SK-N-SH treated with all-trans-retinoic acid at 6 μM for 48 hours (cell line): ENCODE results near the gene C9orf43.
"Not testable (repeated sequence)": the region's sequence is repeated elsewhere in the genome, so short reads cannot be mapped to it uniquely, and the experiment has no call there.

ENCODE experiments used
- ATAC-seq: fragments of 200-7000 bp; cut with Tn5 transposase; 3 replicates; pipeline ENCODE4 v1.9.1; 2020; ENCODE audit warnings: mild to moderate bottlenecking, moderate library complexity
- ARNTL ChIP-seq: fragments of 450-650 bp; formaldehyde crosslinking; IDR thresholded peaks from 2 replicates; pipeline ENCODE4 v1.5.0; 2020; ENCODE audit warnings: low read depth, mild to moderate bottlenecking, moderate library complexity, borderline replicate concordance
- BACH2 ChIP-seq: fragments of 250-450 bp; sonication (Bioruptor Pico); IDR thresholded peaks from 2 replicates; pipeline ENCODE4 v1.9.0; 2021; ENCODE audit warnings: mild to moderate bottlenecking, borderline replicate concordance
- CSDC2 ChIP-seq: fragments of 250-450 bp; sonication (Bioruptor Pico); IDR thresholded peaks from 2 replicates; pipeline ENCODE4 v1.5.0; 2020; ENCODE audit warnings: mild to moderate bottlenecking, moderate library complexity
- ESRRG ChIP-seq: fragments of 250-450 bp; sonication (Bioruptor Pico); IDR thresholded peaks from 2 replicates; pipeline ENCODE4 v1.6.1; 2021; ENCODE audit warnings: mild to moderate bottlenecking
- GLIS3 ChIP-seq: fragments of 250-450 bp; sonication (Bioruptor Pico); IDR thresholded peaks from 2 replicates; pipeline ENCODE4 v1.5.0; 2020; ENCODE audit warnings: mild to moderate bottlenecking, moderate library complexity
- ISL1 ChIP-seq: fragments of 250-450 bp; sonication (Bioruptor Pico); IDR thresholded peaks from 2 replicates; pipeline ENCODE4 v2.1.2; 2022; ENCODE audit warnings: mild to moderate bottlenecking, moderate library complexity
- PPARA ChIP-seq: fragments of 250-450 bp; sonication (Bioruptor Pico); IDR thresholded peaks from 2 replicates; pipeline ENCODE4 v1.5.0; 2020; ENCODE audit warnings: mild to moderate bottlenecking, borderline replicate concordance
- RARB ChIP-seq: fragments of 250-450 bp; sonication (Bioruptor Pico); IDR thresholded peaks from 2 replicates; pipeline ENCODE4 v1.8.0; 2021; ENCODE audit warnings: mild to moderate bottlenecking, moderate library complexity
- SNAI2 ChIP-seq: fragments of 250-450 bp; sonication (Bioruptor Pico); IDR thresholded peaks from 2 replicates; pipeline ENCODE4 v1.5.0; 2020; ENCODE audit warnings: mild to moderate bottlenecking, moderate library complexity
- TCF4 ChIP-seq: fragments of 250-450 bp; sonication (Bioruptor Pico); IDR thresholded peaks from 2 replicates; pipeline ENCODE4 v1.8.0; 2021; ENCODE audit warnings: mild to moderate bottlenecking, moderate library complexity, borderline replicate concordance
- TOX ChIP-seq: fragments of 250-450 bp; sonication (Bioruptor Pico); IDR thresholded peaks from 2 replicates; pipeline ENCODE4 v1.8.0; 2021; ENCODE audit warnings: mild to moderate bottlenecking, moderate library complexity, borderline replicate concordance
- ZC3H10 ChIP-seq: fragments of 250-450 bp; sonication (Bioruptor Pico); IDR thresholded peaks from 2 replicates; pipeline ENCODE4 v1.5.1; 2021; ENCODE audit warnings: mild to moderate bottlenecking, moderate library complexity
- ZFP3 ChIP-seq: fragments of 250-450 bp; sonication (Bioruptor Pico); IDR thresholded peaks from 2 replicates; pipeline ENCODE4 v1.5.0; 2020; ENCODE audit warnings: mild to moderate bottlenecking, moderate library complexity
- ZFP30 ChIP-seq: fragments of 450-650 bp; formaldehyde crosslinking; IDR thresholded peaks from 2 replicates; pipeline ENCODE4 v1.5.0; 2022; ENCODE audit warnings: mild to moderate bottlenecking, moderate library complexity
- ZNF565 ChIP-seq: fragments of 450-650 bp; formaldehyde crosslinking; conservative IDR thresholded peaks from 2 replicates; pipeline ENCODE4 v1.5.0; 2020; ENCODE audit warnings: low read depth, mild to moderate bottlenecking, moderate library complexity
- ZNF70 ChIP-seq: fragments of 450-650 bp; formaldehyde crosslinking; IDR thresholded peaks from 2 replicates; pipeline ENCODE4 v1.5.0; 2020; ENCODE audit warnings: mild to moderate bottlenecking, moderate library complexity
- ZNF8 ChIP-seq: fragments of 450-650 bp; formaldehyde crosslinking; IDR thresholded peaks from 2 replicates; pipeline ENCODE4 v1.5.0; 2020; ENCODE audit warnings: mild to moderate bottlenecking, moderate library complexity
- TF ChIP-seq, protein P1 (sequence below): fragments of 250-450 bp; sonication (Bioruptor Pico); IDR thresholded peaks from 2 replicates; pipeline ENCODE4 v1.8.0; 2020; ENCODE audit warnings: mild to moderate bottlenecking, moderate library complexity, borderline replicate concordance
- TF ChIP-seq, protein P2 (sequence below): fragments of 250-450 bp; sonication (Bioruptor Pico); IDR thresholded peaks from 2 replicates; pipeline ENCODE4 v1.8.0; 2021; ENCODE audit warnings: low read depth, mild to moderate bottlenecking, moderate library complexity, borderline replicate concordance
- TF ChIP-seq, protein P3 (sequence below): fragments of 250-450 bp; sonication (Bioruptor Pico); IDR thresholded peaks from 2 replicates; pipeline ENCODE4 v1.5.1; 2021; ENCODE audit warnings: mild to moderate bottlenecking, moderate library complexity
- TF ChIP-seq, protein P4 (sequence below): fragments of 250-450 bp; sonication (Bioruptor Pico); IDR thresholded peaks from 2 replicates; pipeline ENCODE4 v1.5.0; 2020; ENCODE audit warnings: mild to moderate bottlenecking, moderate library complexity

The C9orf43 gene

DNA sequence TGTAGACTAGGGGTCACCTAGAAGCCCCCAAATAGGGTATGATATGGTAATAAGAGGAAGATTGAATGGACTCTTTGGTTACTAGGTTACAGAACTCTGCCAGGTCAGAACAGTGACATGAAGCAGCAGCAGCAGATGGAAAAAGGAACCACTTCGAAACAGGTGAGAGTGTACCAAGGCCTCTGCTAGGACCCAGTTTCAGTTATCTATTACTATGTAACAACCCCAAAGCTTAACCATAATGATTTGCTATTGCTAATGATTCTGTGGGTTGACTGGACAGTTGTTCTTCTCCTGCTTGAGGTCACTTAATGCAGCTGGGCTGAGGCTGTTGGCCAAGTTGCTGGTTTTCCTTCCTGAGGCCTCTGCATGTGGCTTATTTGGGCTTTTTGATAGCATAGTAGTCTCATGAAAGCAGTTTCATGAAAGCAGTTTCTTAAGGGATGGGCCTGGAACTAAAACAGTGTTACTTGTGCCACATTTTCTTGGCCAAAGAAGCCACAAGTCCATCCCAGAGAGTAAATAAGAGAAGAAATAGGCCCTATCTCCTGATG is 17.6 kb downstream of the C9orf43 start:
- no peak for ATAC-seq
- TF ChIP-seq ZNF8 (no peak), ESRRG (CRISPR knock-in tag) (no peak), ZNF565 (no peak), CSDC2 (CRISPR knock-in tag) (no peak), TCF4 (CRISPR knock-in tag) (no peak), ZFP3 (CRISPR knock-in tag) (no peak)
- TF ChIP-seq, protein P1, sequence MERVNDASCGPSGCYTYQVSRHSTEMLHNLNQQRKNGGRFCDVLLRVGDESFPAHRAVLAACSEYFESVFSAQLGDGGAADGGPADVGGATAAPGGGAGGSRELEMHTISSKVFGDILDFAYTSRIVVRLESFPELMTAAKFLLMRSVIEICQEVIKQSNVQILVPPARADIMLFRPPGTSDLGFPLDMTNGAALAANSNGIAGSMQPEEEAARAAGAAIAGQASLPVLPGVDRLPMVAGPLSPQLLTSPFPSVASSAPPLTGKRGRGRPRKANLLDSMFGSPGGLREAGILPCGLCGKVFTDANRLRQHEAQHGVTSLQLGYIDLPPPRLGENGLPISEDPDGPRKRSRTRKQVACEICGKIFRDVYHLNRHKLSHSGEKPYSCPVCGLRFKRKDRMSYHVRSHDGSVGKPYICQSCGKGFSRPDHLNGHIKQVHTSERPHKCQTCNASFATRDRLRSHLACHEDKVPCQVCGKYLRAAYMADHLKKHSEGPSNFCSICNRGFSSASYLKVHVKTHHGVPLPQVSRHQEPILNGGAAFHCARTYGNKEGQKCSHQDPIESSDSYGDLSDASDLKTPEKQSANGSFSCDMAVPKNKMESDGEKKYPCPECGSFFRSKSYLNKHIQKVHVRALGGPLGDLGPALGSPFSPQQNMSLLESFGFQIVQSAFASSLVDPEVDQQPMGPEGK (CRISPR knock-in tag) = no peak

DNA sequence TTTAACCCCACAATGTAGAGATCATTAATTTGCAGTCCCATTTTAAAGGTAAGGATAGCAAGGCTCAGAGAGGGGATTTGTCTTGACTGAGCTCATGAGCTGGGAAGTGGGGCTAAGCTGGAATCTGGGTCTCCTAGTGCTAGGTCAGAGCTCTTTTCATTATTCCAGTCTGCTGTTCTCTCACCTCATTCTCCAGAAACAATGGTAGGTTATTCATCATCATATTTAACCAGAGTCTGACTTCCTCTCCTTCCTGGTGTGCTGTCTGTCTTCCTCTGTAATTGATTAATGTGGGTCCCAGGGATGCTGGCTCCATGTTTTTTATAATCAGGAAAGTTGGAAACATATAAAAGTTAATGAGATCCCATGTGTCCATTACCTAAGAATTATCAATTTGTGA is 20.6 kb downstream of the C9orf43 start:
- TF ChIP-seq ZNF565 = no peak
- no peak for TF ChIP-seq ZFP3 (CRISPR knock-in tag)
- TF ChIP-seq TOX (CRISPR knock-in tag) = no peak
- TF ChIP-seq, protein P2, sequence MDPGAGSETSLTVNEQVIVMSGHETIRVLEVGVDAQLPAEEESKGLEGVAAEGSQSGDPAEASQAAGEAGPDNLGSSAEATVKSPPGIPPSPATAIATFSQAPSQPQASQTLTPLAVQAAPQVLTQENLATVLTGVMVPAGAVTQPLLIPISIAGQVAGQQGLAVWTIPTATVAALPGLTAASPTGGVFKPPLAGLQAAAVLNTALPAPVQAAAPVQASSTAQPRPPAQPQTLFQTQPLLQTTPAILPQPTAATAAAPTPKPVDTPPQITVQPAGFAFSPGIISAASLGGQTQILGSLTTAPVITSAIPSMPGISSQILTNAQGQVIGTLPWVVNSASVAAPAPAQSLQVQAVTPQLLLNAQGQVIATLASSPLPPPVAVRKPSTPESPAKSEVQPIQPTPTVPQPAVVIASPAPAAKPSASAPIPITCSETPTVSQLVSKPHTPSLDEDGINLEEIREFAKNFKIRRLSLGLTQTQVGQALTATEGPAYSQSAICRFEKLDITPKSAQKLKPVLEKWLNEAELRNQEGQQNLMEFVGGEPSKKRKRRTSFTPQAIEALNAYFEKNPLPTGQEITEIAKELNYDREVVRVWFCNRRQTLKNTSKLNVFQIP = no peak
- no peak for TF ChIP-seq ZNF70 (CRISPR knock-in tag)
- ATAC-seq = no peak

DNA sequence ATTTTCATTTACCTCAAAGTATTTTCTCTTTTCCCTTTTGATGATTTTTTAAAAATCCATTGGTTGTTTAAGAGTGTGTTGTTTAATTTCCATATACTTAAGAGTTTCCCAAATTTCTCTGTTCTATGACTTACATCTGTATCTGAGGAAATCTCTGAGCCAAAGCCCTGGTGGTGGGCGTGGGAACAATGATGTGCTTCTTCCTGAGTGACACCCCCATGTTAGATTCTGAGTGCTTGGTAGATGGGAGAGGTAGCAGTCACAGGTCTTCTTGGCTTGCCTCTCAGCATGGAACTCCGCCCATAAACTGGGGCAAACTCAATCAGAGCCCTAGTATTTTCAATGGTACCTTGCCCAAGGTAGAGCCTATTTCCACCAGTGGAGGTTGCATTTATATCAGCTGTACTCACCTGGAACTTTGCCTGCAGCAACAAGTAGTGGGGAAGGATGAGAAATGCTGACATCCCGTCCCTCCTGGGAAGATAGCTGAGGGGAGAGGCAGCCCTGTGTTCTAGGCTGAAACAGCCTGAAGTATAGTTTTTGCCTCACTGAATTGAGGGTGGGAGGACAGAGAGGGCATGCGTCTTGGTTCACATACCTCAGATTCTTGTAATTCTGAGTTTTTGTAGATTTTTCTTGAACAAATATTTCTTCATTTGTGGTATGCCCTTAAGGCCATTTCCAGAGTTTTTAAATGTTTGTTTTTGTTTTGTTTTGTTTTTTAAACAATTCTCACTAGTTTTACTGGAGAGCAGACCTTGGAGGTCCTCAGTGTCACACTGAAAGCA is 26.4 kb downstream of the C9orf43 start:
- no peak for TF ChIP-seq ZC3H10
- TF ChIP-seq, protein P2 = no peak
- no peak for TF ChIP-seq ISL1 (CRISPR knock-in tag)
- no peak for TF ChIP-seq SNAI2
- TF ChIP-seq RARB (CRISPR knock-in tag) = no peak
- no peak for TF ChIP-seq BACH2 (CRISPR knock-in tag)
- TF ChIP-seq, protein P1 (CRISPR knock-in tag) = no peak
- TF ChIP-seq CSDC2 (CRISPR knock-in tag) = no peak
- TF ChIP-seq ZNF565 = no peak
- no peak for TF ChIP-seq TOX (CRISPR knock-in tag)
- TF ChIP-seq ARNTL (CRISPR knock-in tag) = no peak
- TF ChIP-seq ZFP30 (CRISPR knock-in tag) = no peak
- TF ChIP-seq TCF4 (CRISPR knock-in tag) = no peak
- no peak for TF ChIP-seq ZFP3 (CRISPR knock-in tag)
- no peak for TF ChIP-seq GLIS3 (CRISPR knock-in tag)
- no peak for TF ChIP-seq PPARA
- no peak for TF ChIP-seq ZNF8
- TF ChIP-seq, protein P3, sequence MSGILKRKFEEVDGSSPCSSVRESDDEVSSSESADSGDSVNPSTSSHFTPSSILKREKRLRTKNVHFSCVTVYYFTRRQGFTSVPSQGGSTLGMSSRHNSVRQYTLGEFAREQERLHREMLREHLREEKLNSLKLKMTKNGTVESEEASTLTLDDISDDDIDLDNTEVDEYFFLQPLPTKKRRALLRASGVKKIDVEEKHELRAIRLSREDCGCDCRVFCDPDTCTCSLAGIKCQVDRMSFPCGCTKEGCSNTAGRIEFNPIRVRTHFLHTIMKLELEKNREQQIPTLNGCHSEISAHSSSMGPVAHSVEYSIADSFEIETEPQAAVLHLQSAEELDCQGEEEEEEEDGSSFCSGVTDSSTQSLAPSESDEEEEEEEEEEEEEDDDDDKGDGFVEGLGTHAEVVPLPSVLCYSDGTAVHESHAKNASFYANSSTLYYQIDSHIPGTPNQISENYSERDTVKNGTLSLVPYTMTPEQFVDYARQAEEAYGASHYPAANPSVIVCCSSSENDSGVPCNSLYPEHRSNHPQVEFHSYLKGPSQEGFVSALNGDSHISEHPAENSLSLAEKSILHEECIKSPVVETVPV (CRISPR knock-in tag) = no peak
- TF ChIP-seq, protein P4, sequence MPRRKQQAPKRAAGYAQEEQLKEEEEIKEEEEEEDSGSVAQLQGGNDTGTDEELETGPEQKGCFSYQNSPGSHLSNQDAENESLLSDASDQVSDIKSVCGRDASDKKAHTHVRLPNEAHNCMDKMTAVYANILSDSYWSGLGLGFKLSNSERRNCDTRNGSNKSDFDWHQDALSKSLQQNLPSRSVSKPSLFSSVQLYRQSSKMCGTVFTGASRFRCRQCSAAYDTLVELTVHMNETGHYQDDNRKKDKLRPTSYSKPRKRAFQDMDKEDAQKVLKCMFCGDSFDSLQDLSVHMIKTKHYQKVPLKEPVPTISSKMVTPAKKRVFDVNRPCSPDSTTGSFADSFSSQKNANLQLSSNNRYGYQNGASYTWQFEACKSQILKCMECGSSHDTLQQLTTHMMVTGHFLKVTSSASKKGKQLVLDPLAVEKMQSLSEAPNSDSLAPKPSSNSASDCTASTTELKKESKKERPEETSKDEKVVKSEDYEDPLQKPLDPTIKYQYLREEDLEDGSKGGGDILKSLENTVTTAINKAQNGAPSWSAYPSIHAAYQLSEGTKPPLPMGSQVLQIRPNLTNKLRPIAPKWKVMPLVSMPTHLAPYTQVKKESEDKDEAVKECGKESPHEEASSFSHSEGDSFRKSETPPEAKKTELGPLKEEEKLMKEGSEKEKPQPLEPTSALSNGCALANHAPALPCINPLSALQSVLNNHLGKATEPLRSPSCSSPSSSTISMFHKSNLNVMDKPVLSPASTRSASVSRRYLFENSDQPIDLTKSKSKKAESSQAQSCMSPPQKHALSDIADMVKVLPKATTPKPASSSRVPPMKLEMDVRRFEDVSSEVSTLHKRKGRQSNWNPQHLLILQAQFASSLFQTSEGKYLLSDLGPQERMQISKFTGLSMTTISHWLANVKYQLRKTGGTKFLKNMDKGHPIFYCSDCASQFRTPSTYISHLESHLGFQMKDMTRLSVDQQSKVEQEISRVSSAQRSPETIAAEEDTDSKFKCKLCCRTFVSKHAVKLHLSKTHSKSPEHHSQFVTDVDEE (CRISPR knock-in tag) = no peak
- no peak for TF ChIP-seq ESRRG (CRISPR knock-in tag)
- no peak for ATAC-seq

DNA sequence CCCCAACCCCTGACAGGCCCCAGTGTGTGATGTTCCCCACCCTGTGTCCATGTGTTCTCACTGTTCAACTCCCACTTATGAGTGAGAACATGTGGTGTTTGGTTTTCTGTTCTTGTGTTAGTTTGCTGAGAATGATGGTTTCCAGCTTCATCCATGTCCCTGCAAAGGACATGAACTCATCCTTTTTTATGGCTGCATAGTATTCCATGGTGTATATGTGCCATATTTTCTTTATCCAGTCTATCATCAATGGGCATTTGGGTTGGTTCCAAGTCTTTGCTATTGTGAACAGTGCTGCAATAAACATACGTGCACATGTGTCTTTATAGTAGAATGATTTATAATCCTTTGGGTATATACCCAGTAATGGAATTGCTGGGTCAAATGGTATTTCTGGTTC is 27.2 kb downstream of the C9orf43 start:
- not testable (repeated sequence) for ATAC-seq
